Right atrium auricular region (tissue), 2 donors: Measurements from ENCODE around the gene PAXX. TPM values are rescaled to one million over a fixed set of nuclear protein-coding genes. Genes with fewer than 3 reads are reported as not detected.

Source experiments
- DNase-seq: peaks from one replicate; pipeline ENCODE4 v3.0.0-alpha.2; 2019; ENCODE audit warnings: low spot score
- H3K27ac ChIP-seq, 2 donors: fragments of 200-600 bp; sonication (generic); 1 replicate in 1 of 2; 2 replicates in 1 of 2; pipeline ENCODE4 v1.5.1; 2016 to 2019
- H3K27me3 ChIP-seq, 2 donors: fragments of 200-600 bp; sonication (generic); one replicate each; pipeline versions ENCODE4 v1.5.1 to v1.6.0; 2017 to 2019
- H3K36me3 ChIP-seq: fragments of 200-600 bp; sonication (generic); one replicate; pipeline ENCODE4 v1.5.1; 2016
- H3K4me1 ChIP-seq, 2 donors: fragments of 200-600 bp; sonication (generic); one replicate each; pipeline versions ENCODE4 v1.5.1 to v1.6.0; 2017 to 2019
- H3K4me3 ChIP-seq, 2 donors: fragments of 200-600 bp; sonication (generic); 1 replicate in 1 of 2; 2 replicates in 1 of 2; pipeline ENCODE4 v1.5.1; 2017 to 2019; ENCODE audit warnings: mild to moderate bottlenecking in 1 of 2, moderate library complexity in 1 of 2
- H3K9me3 ChIP-seq, 2 donors: fragments of 200-600 bp; sonication (generic); one replicate each; pipeline ENCODE4 v1.5.1; 2019
- total RNA-seq, 2 donors: library from RNA; depleted of rRNA; stranded (reverse); fragments of >200 nt; gene quantifications; one replicate each; pipeline ENCODE4 v1.1.0, GENCODE V29; 2016
- TF ChIP-seq, protein P1 (sequence below), 2 donors: fragments of 200-600 bp; sonication (generic); IDR thresholded peaks; one replicate each; pipeline ENCODE4 v1.5.1; 2019; ENCODE audit warnings: antibody characterized with exemption in 2 of 2

The PAXX gene
- total RNA-seq, 2 donors from 2014 or later, result 27.4 to 37.5 TPM

- H3K27ac ChIP-seq, result no peak overlapping the region
- H3K4me3 ChIP-seq, result no peak overlapping the region
- no peak for DNase-seq
- peaks cover 34% of the 10 kb centered on the region for H3K36me3 ChIP-seq
- H3K27me3 ChIP-seq, result no peaks in the 10 kb centered on the region
- TF ChIP-seq, protein P1, sequence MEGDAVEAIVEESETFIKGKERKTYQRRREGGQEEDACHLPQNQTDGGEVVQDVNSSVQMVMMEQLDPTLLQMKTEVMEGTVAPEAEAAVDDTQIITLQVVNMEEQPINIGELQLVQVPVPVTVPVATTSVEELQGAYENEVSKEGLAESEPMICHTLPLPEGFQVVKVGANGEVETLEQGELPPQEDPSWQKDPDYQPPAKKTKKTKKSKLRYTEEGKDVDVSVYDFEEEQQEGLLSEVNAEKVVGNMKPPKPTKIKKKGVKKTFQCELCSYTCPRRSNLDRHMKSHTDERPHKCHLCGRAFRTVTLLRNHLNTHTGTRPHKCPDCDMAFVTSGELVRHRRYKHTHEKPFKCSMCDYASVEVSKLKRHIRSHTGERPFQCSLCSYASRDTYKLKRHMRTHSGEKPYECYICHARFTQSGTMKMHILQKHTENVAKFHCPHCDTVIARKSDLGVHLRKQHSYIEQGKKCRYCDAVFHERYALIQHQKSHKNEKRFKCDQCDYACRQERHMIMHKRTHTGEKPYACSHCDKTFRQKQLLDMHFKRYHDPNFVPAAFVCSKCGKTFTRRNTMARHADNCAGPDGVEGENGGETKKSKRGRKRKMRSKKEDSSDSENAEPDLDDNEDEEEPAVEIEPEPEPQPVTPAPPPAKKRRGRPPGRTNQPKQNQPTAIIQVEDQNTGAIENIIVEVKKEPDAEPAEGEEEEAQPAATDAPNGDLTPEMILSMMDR (IDR thresholded peaks at IDR 0.05), result no peak
- H3K4me1 ChIP-seq, result no peaks in the 10 kb centered on the region
- H3K9me3 ChIP-seq, result no peaks in the 10 kb centered on the region
Measured at GRCh38 chr9:137017071-137017470, 24.8 kb downstream of the PAXX start.

- Histone ChIP-seq H3K27me3 (no peaks in the 10 kb centered on the region), H3K4me1 (no peaks in the 10 kb centered on the region), H3K36me3 (peaks cover 29% of the 10 kb centered on the region), H3K4me3 (no peak overlapping the region), H3K27ac (no peak overlapping the region), H3K9me3 (no peaks in the 10 kb centered on the region)
- DNase-seq, result no peak
- TF ChIP-seq, protein P1 (IDR thresholded peaks at IDR 0.05), result no peak
Measured at GRCh38 chr9:137017791-137018497, 25.7 kb downstream of the PAXX start.

DNA sequence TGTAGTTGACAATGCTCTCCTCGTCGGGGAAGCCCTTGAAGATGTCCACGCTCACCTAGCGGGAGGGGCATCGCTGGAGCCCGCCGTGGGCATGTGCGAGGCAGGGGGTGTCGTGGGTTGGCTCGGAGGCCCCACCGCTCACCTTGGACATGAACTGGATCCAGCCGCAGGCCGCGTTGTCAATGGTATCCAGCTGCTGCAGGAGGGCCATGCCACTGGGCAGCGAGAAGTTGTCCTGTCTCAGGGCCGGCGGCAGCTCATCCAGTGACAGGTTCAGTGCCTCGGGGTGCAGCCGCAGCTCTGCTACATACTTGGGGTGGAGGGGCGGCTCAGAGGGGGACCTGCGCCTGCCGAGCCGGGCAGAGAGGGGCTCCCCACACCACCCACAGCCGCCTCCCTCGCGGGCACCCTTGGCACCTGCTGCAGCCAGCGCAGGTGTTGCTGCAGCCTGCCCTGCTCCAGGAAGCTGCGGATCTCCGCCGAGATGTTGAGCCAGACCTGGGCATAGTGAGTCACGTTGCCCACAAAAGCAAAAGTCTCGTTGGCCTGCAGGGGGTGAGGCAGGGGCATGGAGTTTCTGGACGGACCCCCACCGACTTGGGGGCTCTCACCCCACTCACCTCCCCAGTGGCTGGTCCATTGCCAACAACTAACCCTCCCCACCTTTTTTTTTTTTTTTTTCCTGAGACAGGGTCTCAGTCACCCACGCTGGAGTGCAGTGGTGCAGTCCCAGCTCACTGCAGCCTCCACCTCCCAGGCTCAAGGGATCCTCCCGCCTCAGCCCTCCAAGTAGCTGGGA, 26.7 kb downstream of the PAXX start:
- TF ChIP-seq, protein P1 (IDR thresholded peaks at IDR 0.05), result no peak
- Histone ChIP-seq H3K27ac (no peak overlapping the region), H3K36me3 (peaks cover 29% of the 10 kb centered on the region), H3K27me3 (no peaks in the 10 kb centered on the region), H3K9me3 (no peaks in the 10 kb centered on the region), H3K4me3 (no peak overlapping the region), H3K4me1 (no peaks in the 10 kb centered on the region)
- no peak for DNase-seq

GRCh38 chr9:137019891-137020683, 27.9 kb downstream of the PAXX start:
- TF ChIP-seq, protein P1 (IDR thresholded peaks at IDR 0.05), result no peak
- Histone ChIP-seq H3K4me1 (no peaks in the 10 kb centered on the region), H3K36me3 (peaks cover 28% of the 10 kb centered on the region), H3K4me3 (no peak overlapping the region), H3K9me3 (no peaks in the 10 kb centered on the region), H3K27me3 (no peaks in the 10 kb centered on the region), H3K27ac (no peak overlapping the region)
- no peak for DNase-seq

DNA sequence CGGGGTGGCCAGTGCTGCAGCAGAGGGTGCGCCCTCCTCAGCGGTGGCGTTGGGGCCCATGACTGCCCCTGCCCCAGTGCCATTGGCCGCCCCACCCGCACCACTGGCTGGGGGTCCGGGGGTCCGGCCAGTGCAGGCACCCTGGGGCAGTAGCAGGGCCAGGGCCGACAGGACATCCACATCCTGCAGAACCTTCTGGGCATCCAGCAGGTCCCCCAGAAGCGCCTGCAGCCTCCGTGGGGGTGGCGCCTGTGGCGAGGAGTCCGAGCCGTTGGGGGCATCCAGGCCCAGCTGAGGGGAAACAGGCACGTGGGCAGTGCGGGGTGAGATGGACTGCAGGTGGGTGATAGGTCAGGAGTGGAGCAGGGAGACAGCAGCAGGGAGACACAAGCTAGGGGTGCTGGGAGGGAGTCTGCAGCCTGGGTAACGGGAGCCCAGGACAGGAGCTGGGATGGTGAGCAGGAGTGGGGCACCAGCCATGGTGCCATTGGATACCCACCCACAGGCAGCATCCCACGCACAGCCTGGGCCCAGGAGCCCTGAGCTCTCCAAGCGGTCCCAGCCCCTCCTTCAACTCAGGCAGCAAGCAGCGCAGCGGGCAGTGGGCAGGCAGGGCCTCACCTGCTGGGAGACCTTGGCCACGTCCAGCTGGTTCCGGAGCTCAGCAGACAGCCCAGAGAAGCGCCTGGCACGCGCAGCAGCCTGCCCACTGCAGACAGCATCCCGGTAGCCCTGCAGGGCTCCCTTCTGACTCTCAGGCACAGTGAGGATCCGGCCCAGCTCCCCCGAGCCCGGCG, 28.7 kb downstream of the PAXX start:
- Histone ChIP-seq H3K27ac (no peak overlapping the region), H3K36me3 (peaks cover 20% of the 10 kb centered on the region), H3K4me3 (no peak overlapping the region), H3K9me3 (no peaks in the 10 kb centered on the region), H3K27me3 (no peaks in the 10 kb centered on the region), H3K4me1 (no peaks in the 10 kb centered on the region)
- TF ChIP-seq, protein P1 (IDR thresholded peaks at IDR 0.05), result no peak
- DNase-seq, result no peak
